SK-N-SH (cell line): ENCODE data around the gene TEX54. TPM values are rescaled to one million over a fixed set of nuclear protein-coding genes. Genes with fewer than 3 reads are reported as not detected.

Experiments used
- CTCF ChIA-PET: fragments of 300-600, 350-600 bp; formaldehyde crosslinking; extraction: SDS; loops from one replicate; lab custom pipeline; 2021; lab: Yijun Ruan, JAX
- POLR2A ChIA-PET: fragments of 350-600 bp; sonication (Branson Sonifier 250); formaldehyde crosslinking; extraction: SDS; loops from one replicate; lab custom pipeline; 2020; ENCODE audit warnings: antibody characterized with exemption, inconsistent platforms; lab: Yijun Ruan, JAX
- DNase-seq: peaks from one replicate; pipeline ENCODE4 v3.0.0; 2012
- H2AFZ ChIP-seq: fragments of 200-600 bp; sonication (generic); 2 replicates; pipeline ENCODE4 v1.8.1; 2016; ENCODE audit warnings: antibody characterized with exemption, mild to moderate bottlenecking, low read depth
- H3F3A ChIP-seq: fragments of 200-600 bp; sonication (generic); replicated peaks from 2 replicates; pipeline ENCODE3; 2016; ENCODE audit warnings: antibody characterized with exemption, mild to moderate bottlenecking; ENCODE audit not compliant: insufficient read depth
- H3K27ac ChIP-seq, 2 experiments: fragments of 200-500 bp in 1 of 2; fragments of 200-600 bp in 1 of 2; sonication (Bioruptor generic) in 1 of 2; sonication (generic), shearing (Covaris generic) in 1 of 2; 2 replicates each; pipeline versions ENCODE4 v1.5.1 to v1.6.1; 2014 to 2016; ENCODE audit warnings: low read depth in 2 of 2, inconsistent platforms in 1 of 2, low read length in 1 of 2, mild to moderate bottlenecking in 1 of 2, mixed read lengths in 1 of 2
- H3K27me3 ChIP-seq: fragments of 200-600 bp; sonication (generic), shearing (Covaris generic); 2 replicates; pipeline ENCODE4 v1.6.1; 2016; ENCODE audit warnings: mixed run types; ENCODE audit not compliant: insufficient read depth
- H3K36me3 ChIP-seq, 2 experiments: fragments of 200-500 bp in 1 of 2; fragments of 200-600 bp in 1 of 2; sonication (Bioruptor generic) in 1 of 2; sonication (generic) in 1 of 2; replicated peaks in 1 of 2; 2 replicates each; pipeline versions ENCODE3 to v1.5.1; 2014 to 2016; ENCODE audit warnings: low read length in 1 of 2, mild to moderate bottlenecking in 1 of 2; ENCODE audit not compliant: insufficient read depth in 2 of 2, control insufficient read depth in 1 of 2
- H3K4me1 ChIP-seq, 2 experiments: fragments of 200-500 bp in 1 of 2; fragments of 200-600 bp in 1 of 2; sonication (Bioruptor generic) in 1 of 2; sonication (generic), shearing (Covaris generic) in 1 of 2; 2 replicates each; pipeline versions ENCODE4 v1.5.1 to v1.6.1; 2014 to 2016; ENCODE audit warnings: low read depth in 1 of 2, low read length in 1 of 2, mixed run types in 1 of 2; ENCODE audit not compliant: insufficient read depth in 2 of 2, control insufficient read depth in 1 of 2
- H3K4me2 ChIP-seq: fragments of 200-600 bp; sonication (generic), shearing (Covaris generic); 2 replicates; pipeline ENCODE4 v1.6.1; 2017; ENCODE audit warnings: mixed run types
- H3K4me3 ChIP-seq, 2 experiments: fragments of 200-500 bp in 1 of 2; fragments of 200-600 bp in 1 of 2; sonication (Bioruptor generic) in 1 of 2; sonication (generic), shearing (Covaris generic) in 1 of 2; 2 replicates each; pipeline versions ENCODE4 v1.5.1 to v1.8.1; 2014 to 2016; ENCODE audit warnings: low read depth in 2 of 2, inconsistent platforms in 1 of 2, low read length in 1 of 2, mild to moderate bottlenecking in 1 of 2, mixed read lengths in 1 of 2, moderate library complexity in 1 of 2
- H3K79me2 ChIP-seq: fragments of 200-600 bp; sonication (generic); 2 replicates; pipeline ENCODE4 v1.8.1; 2017; ENCODE audit warnings: mild to moderate bottlenecking; ENCODE audit not compliant: insufficient read depth
- H3K9ac ChIP-seq: fragments of 200-600 bp; sonication (generic); 2 replicates; pipeline ENCODE4 v1.6.1; 2017; ENCODE audit warnings: mixed run types
- H3K9me2 ChIP-seq: fragments of 200-600 bp; sonication (generic); 2 replicates; pipeline ENCODE4 v1.6.1; 2017; ENCODE audit warnings: mixed run types
- H3K9me3 ChIP-seq: fragments of 200-600 bp; sonication (generic); 2 replicates; pipeline ENCODE4 v1.6.1; 2017; ENCODE audit warnings: mixed run types, mild to moderate bottlenecking, moderate library complexity
- H4K20me1 ChIP-seq: fragments of 200-600 bp; sonication (generic); 2 replicates; pipeline ENCODE4 v1.6.1; 2017; ENCODE audit warnings: mild to moderate bottlenecking, mixed run types; ENCODE audit not compliant: insufficient read depth
- CHD2 ChIP-seq: fragments of 150-350 bp; IDR thresholded peaks from 2 replicates; pipeline ENCODE4 v1.6.1; 2018; ENCODE audit warnings: low read length; ENCODE audit not compliant: partially characterized antibody
- CTCF ChIP-seq: fragments of 200-600 bp; sonication (generic); IDR thresholded peaks from 2 replicates; pipeline ENCODE4 v1.6.1; 2017; ENCODE audit warnings: antibody characterized with exemption, mild to moderate bottlenecking, moderate library complexity
- EP300 ChIP-seq, 2 experiments: IDR thresholded peaks; 2 replicates each; pipeline versions ENCODE4 v1.4.0 to v1.6.1; 2012; ENCODE audit warnings: borderline replicate concordance in 1 of 2, low read depth in 1 of 2, low read length in 1 of 2
- FOXM1 ChIP-seq: IDR thresholded peaks from 2 replicates; pipeline ENCODE4 v1.4.0; 2012; ENCODE audit warnings: low read depth, mild to moderate bottlenecking
- JUND ChIP-seq: IDR thresholded peaks from 2 replicates; pipeline ENCODE4 v1.4.0; 2012
- MAX ChIP-seq: IDR thresholded peaks from 2 replicates; pipeline ENCODE4 v1.4.0; 2012; ENCODE audit warnings: low read depth
- MXI1 ChIP-seq: IDR thresholded peaks from 2 replicates; pipeline ENCODE4 v1.6.1; 2012; ENCODE audit warnings: mild to moderate bottlenecking, low read depth, low read length, improper control_type of control experiment
- NFIC ChIP-seq: IDR thresholded peaks from 2 replicates; pipeline ENCODE4 v1.4.0; 2012; ENCODE audit warnings: borderline replicate concordance
- NRF1 ChIP-seq: IDR thresholded peaks from 2 replicates; pipeline ENCODE4 v1.6.1; 2012; ENCODE audit warnings: low read depth, mild to moderate bottlenecking, low read length
- POLR2AphosphoS5 ChIP-seq: IDR thresholded peaks from 2 replicates; pipeline ENCODE4 v1.6.1; 2012; ENCODE audit warnings: low read depth, low read length
- REST ChIP-seq: IDR thresholded peaks from 2 replicates; pipeline ENCODE4 v1.6.1; 2012; ENCODE audit warnings: mild to moderate bottlenecking, low read depth, low read length, moderate library complexity
- RFX5 ChIP-seq: IDR thresholded peaks from 2 replicates; pipeline ENCODE4 v1.6.1; 2012; ENCODE audit warnings: mild to moderate bottlenecking, improper control_type of control experiment, low read length
- RXRA ChIP-seq: IDR thresholded peaks from 2 replicates; pipeline ENCODE4 v1.4.0; 2012; ENCODE audit warnings: low read depth, mild to moderate bottlenecking, borderline replicate concordance
- SIN3A ChIP-seq: IDR thresholded peaks from 2 replicates; pipeline ENCODE4 v1.6.1; 2012; ENCODE audit warnings: low read depth, mild to moderate bottlenecking, low read length, moderate library complexity, borderline replicate concordance
- SMC3 ChIP-seq: IDR thresholded peaks from 2 replicates; pipeline ENCODE4 v1.6.1; 2012; ENCODE audit warnings: low read depth, low read length, improper control_type of control experiment
- TAF1 ChIP-seq: IDR thresholded peaks from 2 replicates; pipeline ENCODE4 v1.6.1; 2012; ENCODE audit warnings: low read depth, mild to moderate bottlenecking, low read length, moderate library complexity, borderline replicate concordance
- USF1 ChIP-seq: IDR thresholded peaks from 2 replicates; pipeline ENCODE4 v1.4.0; 2012; ENCODE audit warnings: low read depth, borderline replicate concordance
- YY1 ChIP-seq: IDR thresholded peaks from 2 replicates; pipeline ENCODE4 v1.4.0; 2012; ENCODE audit warnings: low read depth, mild to moderate bottlenecking
- WGBS: methylation state at CpG from one replicate; pipeline ENCODE4 v1.1.6; 2017; ENCODE audit warnings: low lambda C conversion rate; 5-methylcytosine and 5-hydroxymethylcytosine counted together
- polyA plus RNA-seq, 3 experiments: library from polyadenylated mRNA; depleted of rRNA; stranded (reverse); fragments of >200 nt; gene quantifications; 2 replicates each; pipeline ENCODE4 v1.2.3, GENCODE V29; 2012

TEX54 gene
- polyA plus RNA-seq, 1 of the 3 experiments (the other 2 are of a cell fraction), result not detected

- H3K36me3 ChIP-seq, result peaks cover 60 to 72% of the 10 kb centered on the region in 2 experiments
- TF ChIP-seq MXI1 (no peak), MAX (no peak), NFIC (no peak), FOXM1 (no peak), SIN3A (no peak), USF1 (no peak), TAF1 (no peak), SMC3 (no peak), CTCF (no peak), POLR2AphosphoS5 (no peak), REST (no peak), NRF1 (no peak), CHD2 (no peak), EP300 (IDR thresholded peaks at IDR 0.05; ENCODE audit: borderline replicate concordance in 1 of 2, low read depth in 1 of 2, low read length in 1 of 2) (no peak), RXRA (no peak), JUND (no peak), YY1 (no peak), RFX5 (no peak)
- TF ChIP-seq, all 33 proteins: peak for 0
- H3K27me3 ChIP-seq, result no peaks in the 10 kb centered on the region
These were observed 31.6 kb downstream of the TEX54 start for GRCh38 chr11:62801071-62801470.

More at GRCh38 chr11:62801071-62801470, 31.6 kb downstream of the TEX54 start:
- no peak overlapping the region for H3K27ac ChIP-seq
- 95% methylated on average over 3 of the region's 4 CpGs for WGBS
- peaks cover 41% of the 10 kb centered on the region for H3K79me2 ChIP-seq
- H3K9me2 ChIP-seq, result no peaks in the 10 kb centered on the region
- no peaks in the 10 kb centered on the region for H3K9me3 ChIP-seq
- no peak overlapping the region for H3K9ac ChIP-seq
- CTCF ChIA-PET, result interaction anchor here (1.3 kb wide), 2 partner anchors 10 to 15 kb away, joined by 4 read pairs; no protein-coding TSS in a partner anchor
- no peak overlapping the region for H2AFZ ChIP-seq
- POLR2A ChIA-PET, result interaction anchor here (0.7 to 1.5 kb wide), 3 partner anchors 14 to 129 kb away, joined by 3 to 5 read pairs (median 4); partner anchors contain the start of genes LBHD1, TMEM179B and UQCC3
- DNase-seq, result no peak
- H4K20me1 ChIP-seq, result peaks cover 16% of the 10 kb centered on the region
- H3K4me1 ChIP-seq, result peaks cover 8 to 16% of the 10 kb centered on the region in 2 experiments
- peaks cover 20% of the 10 kb centered on the region for H3F3A ChIP-seq
- no peak overlapping the region for H3K4me3 ChIP-seq
- H3K4me2 ChIP-seq, result no peak overlapping the region
